ENCODE results near the gene MAD1L1. TPM values are rescaled to one million over a fixed set of nuclear protein-coding genes. Genes with fewer than 3 reads are reported as not detected.

Gene MAD1L1
- total RNA-seq, 1 experiment from 2014 or later: 43.8 TPM

DNA sequence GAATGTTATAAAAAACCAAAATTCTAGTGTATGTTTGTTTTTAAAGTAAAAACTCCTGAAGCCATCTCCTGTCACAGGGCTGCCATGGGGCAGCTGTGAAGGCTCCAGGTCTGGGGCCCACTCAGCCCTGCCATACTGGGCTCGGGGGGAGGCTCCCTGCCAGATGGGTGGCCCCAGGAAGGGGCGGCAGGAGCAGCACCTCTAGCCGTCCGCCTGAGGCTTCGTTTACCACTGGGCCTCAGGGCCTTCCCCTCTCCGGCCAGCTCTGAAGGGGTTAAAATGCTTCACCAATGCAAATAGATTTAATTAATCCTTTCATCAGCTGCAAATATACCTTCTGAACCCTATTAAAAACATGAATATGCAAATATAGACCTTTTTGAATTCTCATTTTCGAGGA lies 423.7 kb downstream of the MAD1L1 start (continued):
- TF ChIP-seq, protein P1, sequence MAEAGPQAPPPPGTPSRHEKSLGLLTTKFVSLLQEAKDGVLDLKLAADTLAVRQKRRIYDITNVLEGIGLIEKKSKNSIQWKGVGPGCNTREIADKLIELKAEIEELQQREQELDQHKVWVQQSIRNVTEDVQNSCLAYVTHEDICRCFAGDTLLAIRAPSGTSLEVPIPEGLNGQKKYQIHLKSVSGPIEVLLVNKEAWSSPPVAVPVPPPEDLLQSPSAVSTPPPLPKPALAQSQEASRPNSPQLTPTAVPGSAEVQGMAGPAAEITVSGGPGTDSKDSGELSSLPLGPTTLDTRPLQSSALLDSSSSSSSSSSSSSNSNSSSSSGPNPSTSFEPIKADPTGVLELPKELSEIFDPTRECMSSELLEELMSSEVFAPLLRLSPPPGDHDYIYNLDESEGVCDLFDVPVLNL (CRISPR knock-in tag; IDR thresholded peaks at IDR 0.05; ENCODE audit: borderline replicate concordance, low read depth): no peak
- TF ChIP-seq, protein P2, sequence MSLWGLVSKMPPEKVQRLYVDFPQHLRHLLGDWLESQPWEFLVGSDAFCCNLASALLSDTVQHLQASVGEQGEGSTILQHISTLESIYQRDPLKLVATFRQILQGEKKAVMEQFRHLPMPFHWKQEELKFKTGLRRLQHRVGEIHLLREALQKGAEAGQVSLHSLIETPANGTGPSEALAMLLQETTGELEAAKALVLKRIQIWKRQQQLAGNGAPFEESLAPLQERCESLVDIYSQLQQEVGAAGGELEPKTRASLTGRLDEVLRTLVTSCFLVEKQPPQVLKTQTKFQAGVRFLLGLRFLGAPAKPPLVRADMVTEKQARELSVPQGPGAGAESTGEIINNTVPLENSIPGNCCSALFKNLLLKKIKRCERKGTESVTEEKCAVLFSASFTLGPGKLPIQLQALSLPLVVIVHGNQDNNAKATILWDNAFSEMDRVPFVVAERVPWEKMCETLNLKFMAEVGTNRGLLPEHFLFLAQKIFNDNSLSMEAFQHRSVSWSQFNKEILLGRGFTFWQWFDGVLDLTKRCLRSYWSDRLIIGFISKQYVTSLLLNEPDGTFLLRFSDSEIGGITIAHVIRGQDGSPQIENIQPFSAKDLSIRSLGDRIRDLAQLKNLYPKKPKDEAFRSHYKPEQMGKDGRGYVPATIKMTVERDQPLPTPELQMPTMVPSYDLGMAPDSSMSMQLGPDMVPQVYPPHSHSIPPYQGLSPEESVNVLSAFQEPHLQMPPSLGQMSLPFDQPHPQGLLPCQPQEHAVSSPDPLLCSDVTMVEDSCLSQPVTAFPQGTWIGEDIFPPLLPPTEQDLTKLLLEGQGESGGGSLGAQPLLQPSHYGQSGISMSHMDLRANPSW (CRISPR knock-in tag; conservative IDR thresholded peaks at IDR 0.05; ENCODE audit: low read depth): no peak
- TF ChIP-seq, protein P3, sequence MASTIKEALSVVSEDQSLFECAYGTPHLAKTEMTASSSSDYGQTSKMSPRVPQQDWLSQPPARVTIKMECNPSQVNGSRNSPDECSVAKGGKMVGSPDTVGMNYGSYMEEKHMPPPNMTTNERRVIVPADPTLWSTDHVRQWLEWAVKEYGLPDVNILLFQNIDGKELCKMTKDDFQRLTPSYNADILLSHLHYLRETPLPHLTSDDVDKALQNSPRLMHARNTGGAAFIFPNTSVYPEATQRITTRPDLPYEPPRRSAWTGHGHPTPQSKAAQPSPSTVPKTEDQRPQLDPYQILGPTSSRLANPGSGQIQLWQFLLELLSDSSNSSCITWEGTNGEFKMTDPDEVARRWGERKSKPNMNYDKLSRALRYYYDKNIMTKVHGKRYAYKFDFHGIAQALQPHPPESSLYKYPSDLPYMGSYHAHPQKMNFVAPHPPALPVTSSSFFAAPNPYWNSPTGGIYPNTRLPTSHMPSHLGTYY (CRISPR knock-in tag; IDR thresholded peaks at IDR 0.05): no peak
- TF ChIP-seq HMGA2 (CRISPR knock-in tag; IDR thresholded peaks at IDR 0.05): no peak
- no peak for TF ChIP-seq MXD4 (CRISPR knock-in tag; IDR thresholded peaks at IDR 0.05; ENCODE audit: borderline replicate concordance)
- TF ChIP-seq NR2C2 (CRISPR knock-in tag; IDR thresholded peaks at IDR 0.05): no peak
- TF ChIP-seq, protein P4, sequence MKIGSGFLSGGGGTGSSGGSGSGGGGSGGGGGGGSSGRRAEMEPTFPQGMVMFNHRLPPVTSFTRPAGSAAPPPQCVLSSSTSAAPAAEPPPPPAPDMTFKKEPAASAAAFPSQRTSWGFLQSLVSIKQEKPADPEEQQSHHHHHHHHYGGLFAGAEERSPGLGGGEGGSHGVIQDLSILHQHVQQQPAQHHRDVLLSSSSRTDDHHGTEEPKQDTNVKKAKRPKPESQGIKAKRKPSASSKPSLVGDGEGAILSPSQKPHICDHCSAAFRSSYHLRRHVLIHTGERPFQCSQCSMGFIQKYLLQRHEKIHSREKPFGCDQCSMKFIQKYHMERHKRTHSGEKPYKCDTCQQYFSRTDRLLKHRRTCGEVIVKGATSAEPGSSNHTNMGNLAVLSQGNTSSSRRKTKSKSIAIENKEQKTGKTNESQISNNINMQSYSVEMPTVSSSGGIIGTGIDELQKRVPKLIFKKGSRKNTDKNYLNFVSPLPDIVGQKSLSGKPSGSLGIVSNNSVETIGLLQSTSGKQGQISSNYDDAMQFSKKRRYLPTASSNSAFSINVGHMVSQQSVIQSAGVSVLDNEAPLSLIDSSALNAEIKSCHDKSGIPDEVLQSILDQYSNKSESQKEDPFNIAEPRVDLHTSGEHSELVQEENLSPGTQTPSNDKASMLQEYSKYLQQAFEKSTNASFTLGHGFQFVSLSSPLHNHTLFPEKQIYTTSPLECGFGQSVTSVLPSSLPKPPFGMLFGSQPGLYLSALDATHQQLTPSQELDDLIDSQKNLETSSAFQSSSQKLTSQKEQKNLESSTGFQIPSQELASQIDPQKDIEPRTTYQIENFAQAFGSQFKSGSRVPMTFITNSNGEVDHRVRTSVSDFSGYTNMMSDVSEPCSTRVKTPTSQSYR (CRISPR knock-in tag; IDR thresholded peaks at IDR 0.05): no peak
- TF ChIP-seq ZNF219 (CRISPR knock-in tag; IDR thresholded peaks at IDR 0.05; ENCODE audit: borderline replicate concordance): no peak
- no peak for TF ChIP-seq JUN (CRISPR knock-in tag; IDR thresholded peaks at IDR 0.05)
- TF ChIP-seq KAT7 (CRISPR knock-in tag; IDR thresholded peaks at IDR 0.05; ENCODE audit: borderline replicate concordance): no peak
- no peak for TF ChIP-seq SOX15 (CRISPR knock-in tag; IDR thresholded peaks at IDR 0.05)

DNA sequence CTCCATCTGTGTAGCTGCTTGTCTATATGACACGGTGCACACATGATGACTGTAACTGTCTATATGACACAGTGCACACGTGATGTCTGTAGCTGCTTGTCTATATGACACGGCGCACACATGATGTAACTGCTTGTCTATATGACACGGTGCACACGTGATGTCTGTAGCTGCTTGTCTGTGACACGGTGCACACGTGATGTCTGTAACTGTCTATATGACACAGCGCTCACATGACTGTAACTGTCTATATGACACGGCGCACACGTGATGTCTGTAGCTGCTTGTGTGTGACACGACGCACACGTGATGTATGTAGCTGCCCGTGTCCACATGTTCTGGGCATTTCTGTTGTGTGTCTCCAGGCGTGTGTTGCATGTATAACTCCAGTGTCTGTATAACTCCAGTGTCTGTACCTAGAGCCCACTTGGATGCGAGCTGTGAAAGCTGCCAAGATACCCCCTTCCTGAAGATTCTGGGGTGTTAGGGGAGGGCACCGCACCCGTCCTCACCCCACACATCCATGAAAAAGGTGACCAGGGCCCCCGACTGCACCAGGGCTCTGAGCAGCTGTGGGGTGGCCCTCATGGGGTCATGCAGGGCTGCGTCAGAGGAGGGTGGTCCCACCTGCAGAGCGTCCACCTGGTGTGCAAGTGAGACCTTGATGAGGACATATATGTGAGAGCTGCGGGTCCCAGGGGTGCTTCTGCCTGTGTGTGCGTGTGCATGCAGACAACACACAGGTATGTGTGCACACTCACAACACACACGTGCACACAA lies 424.7 kb downstream of the MAD1L1 start:
- H3K4me3 Mint-ChIP-seq: no peak overlapping the region
- peaks cover 3% of the 10 kb centered on the region for H3K27me3 Mint-ChIP-seq (ENCODE audit: low read depth)
- ATAC-seq (no peak), DNase-seq (ENCODE audit: low spot score) (no peak)
- POLR2A ChIA-PET: no interaction called here
- no peak overlapping the region for H3K27ac Mint-ChIP-seq
- H3K4me1 Mint-ChIP-seq: no peaks in the 10 kb centered on the region
- peaks cover 5% of the 10 kb centered on the region for H3K36me3 Mint-ChIP-seq
- CTCF ChIA-PET: no interaction called here
- peaks cover 6% of the 10 kb centered on the region for H3K9me3 Mint-ChIP-seq
- TF ChIP-seq SMAD3 (CRISPR knock-in tag; IDR thresholded peaks at IDR 0.05; ENCODE audit: borderline replicate concordance) (no peak), FOXP1 (CRISPR knock-in tag; IDR thresholded peaks at IDR 0.05; ENCODE audit: borderline replicate concordance) (no peak), NR3C1 (CRISPR knock-in tag; conservative IDR thresholded peaks at IDR 0.05; ENCODE audit: low read depth) (no peak), ESRRA (CRISPR knock-in tag; IDR thresholded peaks at IDR 0.05; ENCODE audit: borderline replicate concordance) (no peak), NR2C2 (CRISPR knock-in tag; IDR thresholded peaks at IDR 0.05) (no peak), ZNF671 (CRISPR knock-in tag; IDR thresholded peaks at IDR 0.05) (no peak), TP53 (CRISPR knock-in tag; IDR thresholded peaks at IDR 0.05) (no peak), ZNF423 (CRISPR knock-in tag; IDR thresholded peaks at IDR 0.05) (no peak), KAT7 (CRISPR knock-in tag; IDR thresholded peaks at IDR 0.05; ENCODE audit: borderline replicate concordance) (no peak), TCF7 (CRISPR knock-in tag; IDR thresholded peaks at IDR 0.05; ENCODE audit: low read depth) (no peak), JAZF1 (CRISPR knock-in tag; IDR thresholded peaks at IDR 0.05) (no peak), ZNF396 (CRISPR knock-in tag; IDR thresholded peaks at IDR 0.05; ENCODE audit: borderline replicate concordance) (no peak), OVOL2 (CRISPR knock-in tag; IDR thresholded peaks at IDR 0.05; ENCODE audit: borderline replicate concordance) (no peak), ZNF263 (CRISPR knock-in tag; IDR thresholded peaks at IDR 0.05; ENCODE audit: low read depth) (no peak)
- TF ChIP-seq, protein P5, sequence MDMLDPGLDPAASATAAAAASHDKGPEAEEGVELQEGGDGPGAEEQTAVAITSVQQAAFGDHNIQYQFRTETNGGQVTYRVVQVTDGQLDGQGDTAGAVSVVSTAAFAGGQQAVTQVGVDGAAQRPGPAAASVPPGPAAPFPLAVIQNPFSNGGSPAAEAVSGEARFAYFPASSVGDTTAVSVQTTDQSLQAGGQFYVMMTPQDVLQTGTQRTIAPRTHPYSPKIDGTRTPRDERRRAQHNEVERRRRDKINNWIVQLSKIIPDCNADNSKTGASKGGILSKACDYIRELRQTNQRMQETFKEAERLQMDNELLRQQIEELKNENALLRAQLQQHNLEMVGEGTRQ (CRISPR knock-in tag; IDR thresholded peaks at IDR 0.05): no peak
- TF ChIP-seq, protein P6, sequence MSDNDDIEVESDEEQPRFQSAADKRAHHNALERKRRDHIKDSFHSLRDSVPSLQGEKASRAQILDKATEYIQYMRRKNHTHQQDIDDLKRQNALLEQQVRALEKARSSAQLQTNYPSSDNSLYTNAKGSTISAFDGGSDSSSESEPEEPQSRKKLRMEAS (CRISPR knock-in tag; IDR thresholded peaks at IDR 0.05): no peak
- TF ChIP-seq, protein P7, sequence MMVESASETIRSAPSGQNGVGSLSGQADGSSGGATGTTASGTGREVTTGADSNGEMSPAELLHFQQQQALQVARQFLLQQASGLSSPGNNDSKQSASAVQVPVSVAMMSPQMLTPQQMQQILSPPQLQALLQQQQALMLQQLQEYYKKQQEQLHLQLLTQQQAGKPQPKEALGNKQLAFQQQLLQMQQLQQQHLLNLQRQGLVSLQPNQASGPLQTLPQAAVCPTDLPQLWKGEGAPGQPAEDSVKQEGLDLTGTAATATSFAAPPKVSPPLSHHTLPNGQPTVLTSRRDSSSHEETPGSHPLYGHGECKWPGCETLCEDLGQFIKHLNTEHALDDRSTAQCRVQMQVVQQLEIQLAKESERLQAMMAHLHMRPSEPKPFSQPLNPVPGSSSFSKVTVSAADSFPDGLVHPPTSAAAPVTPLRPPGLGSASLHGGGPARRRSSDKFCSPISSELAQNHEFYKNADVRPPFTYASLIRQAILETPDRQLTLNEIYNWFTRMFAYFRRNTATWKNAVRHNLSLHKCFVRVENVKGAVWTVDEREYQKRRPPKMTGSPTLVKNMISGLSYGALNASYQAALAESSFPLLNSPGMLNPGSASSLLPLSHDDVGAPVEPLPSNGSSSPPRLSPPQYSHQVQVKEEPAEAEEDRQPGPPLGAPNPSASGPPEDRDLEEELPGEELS (CRISPR knock-in tag; IDR thresholded peaks at IDR 0.05): no peak
